Measurements from ENCODE around the gene C1GALT1. TPM values are rescaled to one million over a fixed set of nuclear protein-coding genes. Genes with fewer than 3 reads are reported as not detected.

Gene C1GALT1
- total RNA-seq, 1 experiment from 2014 or later = 27.2 TPM

GRCh38 chr7:7214398-7215347, 32.3 kb downstream of the C1GALT1 start:
- no peaks in the 10 kb centered on the region for H3K36me3 ChIP-seq (ENCODE audit: control insufficient read depth in 1 of 2, insufficient read depth in 2 of 2, low read length in 2 of 2)
- RAD21 ChIA-PET (ENCODE audit: low non-redundant PET in 1 of 2, low total read pairs in 2 of 2, uncharacterized antibody in 2 of 2, unreplicated experiment in 2 of 2) = no interaction called here
- intact Hi-C loops (cut with micrococcal nuclease) = no loop called here

GRCh38 chr7:7216279-7216678, 33.9 kb downstream of the C1GALT1 start:
- Histone ChIP-seq H3K9me2 (ENCODE audit: insufficient read depth) (no peaks in the 10 kb centered on the region), H2AFZ (ENCODE audit: low read depth, low read length, poor library complexity, severe bottlenecking) (no peak overlapping the region), H3K27me3 (ENCODE audit: insufficient read depth, low read length) (no peaks in the 10 kb centered on the region), H3K4me3 (replicated peaks in 1 of 2; ENCODE audit: low read depth in 1 of 2, low read length in 2 of 2) (no peak overlapping the region), H3K4me2 (ENCODE audit: low read length) (no peak overlapping the region), H4K20me1 (ENCODE audit: insufficient read depth) (no peaks in the 10 kb centered on the region), H3K4me1 (ENCODE audit: control insufficient read depth in 1 of 2, insufficient read depth in 2 of 2, low read length in 2 of 2) (peaks cover 0 to 6% of the 10 kb centered on the region in 2 experiments; a peak in 2 of 4 replicates), H3K79me2 (ENCODE audit: insufficient read depth, low read length) (peaks cover 16% of the 10 kb centered on the region), H3K9ac (ENCODE audit: low read length) (no peak overlapping the region), H3K9me3 (ENCODE audit: control insufficient read depth in 1 of 2, insufficient read depth in 1 of 2, low read depth in 1 of 2, low read length in 2 of 2) (0 out of 4 replicates have a peak, but pooled peaks cover 0 to 3% of the 10 kb centered on the region in 2 experiments), H3K36me3 (ENCODE audit: control insufficient read depth in 1 of 2, insufficient read depth in 2 of 2, low read length in 2 of 2) (no peaks in the 10 kb centered on the region), H3K27ac (ENCODE audit: low read depth, low read length) (no peak overlapping the region)
- TF ChIP-seq REST (IDR thresholded peaks at IDR 0.05; ENCODE audit: low read depth) (no peak), FOSL1 (IDR thresholded peaks at IDR 0.05; ENCODE audit: low read depth) (no peak), SP1 (IDR thresholded peaks at IDR 0.05; ENCODE audit: low read depth) (no peak), SIN3A (IDR thresholded peaks at IDR 0.05; ENCODE audit: low read depth) (no peak), JUND (IDR thresholded peaks at IDR 0.05) (no peak), ZFX (IDR thresholded peaks at IDR 0.05) (no peak), YY1 (IDR thresholded peaks at IDR 0.05; ENCODE audit: extremely low read depth, insufficient replicate concordance, low read depth, low read length) (no peak), CBX3 (IDR thresholded peaks at IDR 0.05; ENCODE audit: low read depth) (no peak), POLR2A (IDR thresholded peaks at IDR 0.05; ENCODE audit: borderline replicate concordance, extremely low read depth, insufficient read depth, insufficient read length) (no peak)
- no peak for ATAC-seq
- DNase-seq (ENCODE audit: low read depth, low spot score) = no peak
- POLR2A ChIA-PET = no interaction called here
- RAD21 ChIA-PET (ENCODE audit: low non-redundant PET in 1 of 2, low total read pairs in 2 of 2, uncharacterized antibody in 2 of 2, unreplicated experiment in 2 of 2) = no interaction called here
- CTCF ChIA-PET = no interaction called here
- intact Hi-C loops (cut with micrococcal nuclease) = no loop called here
- no TSS peak for BruUV-seq (replicated peaks)

More at GRCh38 chr7:7214398-7215347, 32.3 kb downstream of the C1GALT1 start:
- BruUV-seq (replicated peaks) = no TSS peak
- TF ChIP-seq EGR1 (IDR thresholded peaks at IDR 0.05; ENCODE audit: low read depth) (no peak), ATF3 (IDR thresholded peaks at IDR 0.05) (no peak)
- DNase-seq (ENCODE audit: low read depth, low spot score) = no peak
- ChIA-PET POLR2A (no interaction called here), CTCF (no interaction called here)
- Histone ChIP-seq H2AFZ (ENCODE audit: low read depth, low read length, poor library complexity, severe bottlenecking) (no peak overlapping the region), H3K4me2 (ENCODE audit: low read length) (no peak overlapping the region), H3K27me3 (ENCODE audit: insufficient read depth, low read length) (no peaks in the 10 kb centered on the region), H4K20me1 (ENCODE audit: insufficient read depth) (no peaks in the 10 kb centered on the region), H3K9me3 (ENCODE audit: control insufficient read depth in 1 of 2, insufficient read depth in 1 of 2, low read depth in 1 of 2, low read length in 2 of 2) (0 out of 4 replicates have a peak, but pooled peaks cover 0 to 3% of the 10 kb centered on the region in 2 experiments), H3K9me2 (ENCODE audit: insufficient read depth) (no peaks in the 10 kb centered on the region), H3K4me1 (ENCODE audit: control insufficient read depth in 1 of 2, insufficient read depth in 2 of 2, low read length in 2 of 2) (no peaks in the 10 kb centered on the region), H3K79me2 (ENCODE audit: insufficient read depth, low read length) (peaks cover 28% of the 10 kb centered on the region), H3K4me3 (replicated peaks in 1 of 2; ENCODE audit: low read depth in 1 of 2, low read length in 2 of 2) (no peak overlapping the region), H3K9ac (ENCODE audit: low read length) (no peak overlapping the region), H3K27ac (ENCODE audit: low read depth, low read length) (no peak overlapping the region)
- no peak for ATAC-seq

All from HCT116 (cell line).